ENCODE results near the gene AP2A2.

Gene AP2A2

DNA sequence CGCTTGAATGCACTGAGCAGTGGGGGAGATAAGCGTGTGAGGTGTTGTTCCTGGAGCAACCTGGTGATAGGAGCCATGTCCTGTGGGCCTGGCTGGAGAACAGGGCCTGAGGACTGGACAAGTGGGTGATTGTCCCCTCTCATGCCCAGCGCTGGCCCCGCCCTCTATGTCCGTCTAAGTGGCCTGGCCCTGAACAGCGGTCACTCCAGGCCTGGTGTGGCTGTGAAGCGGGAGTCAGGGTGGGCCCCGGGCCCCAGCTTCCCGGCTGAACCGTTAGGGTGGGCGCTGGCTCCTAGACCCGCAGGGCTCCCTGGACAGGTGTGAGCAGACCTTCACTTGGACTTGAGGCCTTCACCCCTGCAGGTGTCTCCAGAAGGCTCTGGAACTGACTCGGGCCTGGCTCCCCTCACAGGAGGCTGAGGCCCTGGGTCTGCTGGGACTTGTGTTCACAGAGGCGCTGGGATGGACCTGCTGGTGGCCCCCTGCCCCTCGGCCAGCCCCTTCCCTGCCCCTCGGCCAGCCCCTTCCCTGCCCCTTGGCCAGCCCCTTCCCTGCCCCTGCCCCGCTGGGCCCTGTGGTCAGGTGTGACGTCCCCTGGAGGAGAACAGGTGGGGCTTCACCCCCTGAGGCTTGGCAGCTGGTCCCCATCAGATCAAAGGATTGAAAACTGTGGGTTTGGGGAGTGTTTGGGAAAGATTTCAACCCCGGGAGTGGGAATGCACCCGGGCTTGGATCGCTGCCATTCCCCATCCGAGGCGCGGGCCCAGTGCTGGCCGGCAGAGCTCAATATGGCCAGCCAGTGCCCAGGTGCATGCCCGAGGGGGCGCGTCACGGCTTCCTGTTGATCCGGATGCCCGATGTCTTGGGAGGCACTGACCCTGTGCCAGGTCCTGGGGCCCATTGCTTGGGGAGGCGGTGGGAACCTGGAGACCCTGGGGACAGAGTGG lies 114.1 kb downstream of the AP2A2 start:
- no peak for DNase-seq
- Histone ChIP-seq H3K27ac (no peak overlapping the region), H3K4me3 (ENCODE audit: low read depth, low read length) (no peak overlapping the region), H3K36me3 (replicated peaks) (no peaks in the 10 kb centered on the region), H3K27me3 (replicated peaks) (no peaks in the 10 kb centered on the region)
- in situ Hi-C loops (cut with HindIII; ENCODE audit: low pct_ligation_motif_present, low sequenced_read_pairs): loop anchor here (25.0 kb wide), 1 partner anchor 127 kb away; the partner anchor contains the start of gene CHID1
- no peak for TF ChIP-seq CTCF (IDR thresholded peaks at IDR 0.05; ENCODE audit: low read depth, low read length, missing control alignments)

GRCh38 chr11:1040428-1041148 lies 114.9 kb downstream of the AP2A2 start:
- no peak for TF ChIP-seq CTCF (IDR thresholded peaks at IDR 0.05; ENCODE audit: low read depth, low read length, missing control alignments)
- in situ Hi-C loops (cut with HindIII; ENCODE audit: low pct_ligation_motif_present, low sequenced_read_pairs): loop anchor here (25.0 kb wide), 1 partner anchor 128 kb away; the partner anchor contains the start of gene CHID1
- H3K36me3 ChIP-seq (replicated peaks): no peaks in the 10 kb centered on the region
- DNase-seq: no peak
- no peaks in the 10 kb centered on the region for H3K27me3 ChIP-seq (replicated peaks)
- H3K4me3 ChIP-seq (ENCODE audit: low read depth, low read length): no peak overlapping the region
- no peak overlapping the region for H3K27ac ChIP-seq

GRCh38 chr11:1041149-1041467 lies 115.4 kb downstream of the AP2A2 start:
- in situ Hi-C loops (cut with HindIII; ENCODE audit: low pct_ligation_motif_present, low sequenced_read_pairs): loop anchor here (25.0 kb wide), 1 partner anchor 129 kb away; the partner anchor contains the start of gene CHID1
- Histone ChIP-seq H3K27me3 (replicated peaks) (no peaks in the 10 kb centered on the region), H3K36me3 (replicated peaks) (no peaks in the 10 kb centered on the region), H3K4me3 (ENCODE audit: low read depth, low read length) (no peak overlapping the region), H3K27ac (no peak overlapping the region)
- DNase-seq: no peak
- TF ChIP-seq CTCF (IDR thresholded peaks at IDR 0.05; ENCODE audit: low read depth, low read length, missing control alignments): no peak

GRCh38 chr11:1041471-1041870 lies 115.8 kb downstream of the AP2A2 start:
- no peaks in the 10 kb centered on the region for H3K27me3 ChIP-seq (replicated peaks)
- in situ Hi-C loops (cut with HindIII; ENCODE audit: low pct_ligation_motif_present, low sequenced_read_pairs): loop anchor here (25.0 kb wide), 1 partner anchor 129 kb away; the partner anchor contains the start of gene CHID1
- TF ChIP-seq CTCF (IDR thresholded peaks at IDR 0.05; ENCODE audit: low read depth, low read length, missing control alignments): no peak
- no peaks in the 10 kb centered on the region for H3K36me3 ChIP-seq (replicated peaks)
- no peak for DNase-seq
- H3K27ac ChIP-seq: no peak overlapping the region
- H3K4me3 ChIP-seq (ENCODE audit: low read depth, low read length): no peak overlapping the region

DNA sequence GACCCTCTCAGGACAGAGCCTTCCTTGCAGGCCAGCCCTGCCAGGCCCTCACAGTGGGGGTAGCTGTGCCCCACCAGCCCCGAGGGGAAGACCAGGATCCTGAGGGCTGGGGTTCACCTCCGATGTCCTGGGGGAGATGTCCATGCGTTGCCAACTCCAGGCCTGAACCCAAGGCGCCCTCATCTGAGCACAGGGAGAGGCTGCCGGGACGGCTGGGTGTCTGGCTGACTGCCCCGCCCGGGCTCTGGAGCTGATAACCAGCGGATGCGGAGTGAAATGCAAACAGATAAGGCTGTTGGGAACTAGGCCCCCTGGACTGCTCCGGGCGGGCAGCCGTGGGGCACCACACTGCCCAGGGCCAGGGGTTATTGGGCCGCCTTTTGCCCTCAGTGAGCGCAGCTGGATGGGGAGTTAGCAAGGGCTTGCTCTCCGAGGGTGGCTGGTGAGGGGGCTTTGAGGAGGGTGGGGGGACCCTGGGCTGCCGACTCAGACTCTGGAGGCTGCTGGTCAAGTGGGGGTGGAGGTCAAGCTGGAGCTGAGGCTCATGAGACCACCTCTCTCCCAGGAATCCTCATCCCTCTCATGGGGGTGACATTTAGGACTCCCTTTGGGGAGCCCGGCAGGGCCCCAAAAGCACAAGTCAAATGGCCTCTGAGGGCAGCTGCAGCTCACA lies 116.4 kb downstream of the AP2A2 start:
- TF ChIP-seq CTCF (IDR thresholded peaks at IDR 0.05; ENCODE audit: low read depth, low read length, missing control alignments): no peak
- peaks cover under 1% of the 10 kb centered on the region for H3K27me3 ChIP-seq (replicated peaks)
- DNase-seq: no peak
- in situ Hi-C loops (cut with HindIII; ENCODE audit: low pct_ligation_motif_present, low sequenced_read_pairs): loop anchor here (25.0 kb wide), 1 partner anchor 130 kb away; the partner anchor contains the start of gene CHID1
- no peaks in the 10 kb centered on the region for H3K36me3 ChIP-seq (replicated peaks)
- H3K4me3 ChIP-seq (ENCODE audit: low read depth, low read length): no peak overlapping the region
- H3K27ac ChIP-seq: no peak overlapping the region
